Measurements from ENCODE around the gene SUSD1.

The SUSD1 gene

DNA sequence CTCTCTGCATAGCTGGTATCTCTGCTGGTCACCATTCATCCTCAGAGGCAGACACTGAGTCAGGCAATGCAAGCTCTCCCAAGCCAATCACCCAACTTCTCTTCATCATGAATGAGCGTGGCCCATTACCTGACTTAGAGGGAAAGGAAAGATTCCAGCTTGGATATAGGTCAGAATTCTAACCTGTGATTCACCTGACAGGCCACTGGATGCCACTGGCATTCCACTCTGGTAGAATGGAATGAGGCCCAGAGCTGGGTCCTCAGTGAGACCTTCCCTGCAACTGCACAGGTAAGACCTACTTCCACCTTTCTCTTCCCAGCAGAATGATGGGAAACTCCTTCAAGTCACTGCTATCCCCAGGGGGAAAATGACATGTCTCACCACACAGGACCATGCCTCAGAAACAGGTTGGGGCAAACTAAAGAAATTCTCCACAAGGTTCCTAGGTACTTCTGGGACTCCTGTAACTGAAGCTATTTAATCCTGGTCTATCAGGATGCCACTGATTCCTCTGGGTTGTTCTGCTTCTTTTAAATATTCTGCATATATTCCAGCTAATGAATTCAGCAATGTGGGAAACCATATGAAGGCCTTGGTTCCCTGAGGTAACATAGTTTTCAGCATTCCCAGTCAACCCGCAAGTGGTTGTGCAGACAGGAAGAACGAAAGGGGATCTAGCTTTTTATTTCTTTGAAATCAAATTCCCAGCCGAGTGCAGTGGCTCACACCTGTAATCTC, 62.0 kb downstream of the SUSD1 start:
- Mint-ChIP-seq H3K27ac (no peak overlapping the region), H3K4me3 (no peak overlapping the region), H3K4me1 (peaks cover 8% of the 10 kb centered on the region), H3K9me3 (no peaks in the 10 kb centered on the region), H3K27me3 (no peaks in the 10 kb centered on the region), H3K36me3 (no peaks in the 10 kb centered on the region)
- DNase-seq (ENCODE audit: low spot score in 2 of 2) = no peak
- ATAC-seq (ENCODE audit: low read depth) = peak; percentile 41

DNA sequence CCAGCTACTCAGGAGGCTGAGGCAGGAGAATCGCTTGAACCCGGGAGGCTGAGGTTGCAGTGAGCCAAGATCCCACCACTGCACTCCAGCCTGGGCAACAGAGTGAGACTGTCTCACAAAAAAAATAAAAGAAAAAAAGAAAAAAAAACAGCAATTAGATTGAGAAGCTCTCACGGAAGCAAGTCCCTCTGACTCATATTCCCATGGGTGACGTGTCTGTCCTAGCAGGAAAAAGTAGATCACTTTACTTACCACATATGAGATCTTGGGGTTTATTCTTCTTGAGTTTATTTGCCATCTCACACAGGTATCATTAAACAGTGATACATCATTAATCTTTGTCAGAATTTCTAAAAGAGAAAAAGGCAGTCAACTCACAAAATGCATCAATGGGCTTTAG, 62.6 kb downstream of the SUSD1 start:
- peaks cover 11% of the 10 kb centered on the region for H3K4me1 Mint-ChIP-seq
- no peak overlapping the region for H3K27ac Mint-ChIP-seq
- H3K36me3 Mint-ChIP-seq = no peaks in the 10 kb centered on the region
- H3K4me3 Mint-ChIP-seq = no peak overlapping the region
- no peak for ATAC-seq (ENCODE audit: low read depth)
- no peaks in the 10 kb centered on the region for H3K9me3 Mint-ChIP-seq
- no peaks in the 10 kb centered on the region for H3K27me3 Mint-ChIP-seq
- DNase-seq (ENCODE audit: low spot score in 2 of 2) = no peak

- no peak for DNase-seq (ENCODE audit: low spot score in 2 of 2)
- Mint-ChIP-seq H3K27me3 (no peaks in the 10 kb centered on the region), H3K4me1 (peaks cover 11% of the 10 kb centered on the region), H3K4me3 (no peak overlapping the region), H3K9me3 (no peaks in the 10 kb centered on the region), H3K27ac (no peak overlapping the region), H3K36me3 (no peaks in the 10 kb centered on the region)
- peak; percentile 66 for ATAC-seq (ENCODE audit: low read depth)
Measured at GRCh38 chr9:112111461-112111860, 63.6 kb downstream of the SUSD1 start.

GRCh38 chr9:112110777-112111113, 64.4 kb downstream of the SUSD1 start:
- H3K9me3 Mint-ChIP-seq = no peaks in the 10 kb centered on the region
- no peak overlapping the region for H3K27ac Mint-ChIP-seq
- peaks cover 11% of the 10 kb centered on the region for H3K4me1 Mint-ChIP-seq
- DNase-seq (ENCODE audit: low spot score in 2 of 2) (no peak), ATAC-seq (ENCODE audit: low read depth) (peak; percentile 77)
- no peaks in the 10 kb centered on the region for H3K36me3 Mint-ChIP-seq
- no peak overlapping the region for H3K4me3 Mint-ChIP-seq
- no peaks in the 10 kb centered on the region for H3K27me3 Mint-ChIP-seq

DNA sequence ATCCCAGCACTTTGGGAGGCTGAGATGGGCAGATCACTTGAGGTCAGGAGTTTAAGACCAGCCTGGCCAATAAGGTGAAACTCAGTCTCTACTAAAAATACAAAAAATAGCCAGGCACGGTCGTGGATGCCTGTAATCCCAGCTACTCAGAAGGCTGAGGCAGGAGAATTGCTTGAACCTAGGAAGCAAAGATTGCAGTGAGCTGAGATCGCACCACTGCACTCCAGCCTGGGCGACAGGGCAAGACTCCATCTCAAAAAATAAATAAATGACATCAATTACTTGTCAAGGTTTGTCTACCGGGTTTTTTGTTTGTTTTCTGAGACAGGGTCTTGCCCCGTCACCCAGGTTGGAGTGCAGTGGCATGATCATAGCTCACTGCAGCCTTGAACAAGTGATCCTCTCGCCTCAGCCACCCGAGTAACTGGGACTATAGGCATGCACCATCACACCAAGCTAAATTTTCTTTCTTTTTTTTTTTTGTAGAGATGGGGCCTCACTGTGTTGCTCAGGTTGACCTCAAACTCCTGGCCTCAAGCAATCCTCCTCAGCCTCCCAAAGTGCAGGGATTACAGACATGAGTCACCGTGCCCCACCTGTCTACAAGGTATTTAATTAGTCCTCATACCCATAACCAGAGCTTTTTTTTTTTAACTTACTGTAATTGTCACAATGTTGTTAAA, 64.9 kb downstream of the SUSD1 start:
- Mint-ChIP-seq H3K4me3 (no peak overlapping the region), H3K27ac (no peak overlapping the region), H3K9me3 (no peaks in the 10 kb centered on the region), H3K4me1 (peaks cover 11% of the 10 kb centered on the region), H3K36me3 (no peaks in the 10 kb centered on the region), H3K27me3 (no peaks in the 10 kb centered on the region)
- ATAC-seq (ENCODE audit: low read depth) = no peak
- no peak for DNase-seq (ENCODE audit: low spot score in 2 of 2)

DNA sequence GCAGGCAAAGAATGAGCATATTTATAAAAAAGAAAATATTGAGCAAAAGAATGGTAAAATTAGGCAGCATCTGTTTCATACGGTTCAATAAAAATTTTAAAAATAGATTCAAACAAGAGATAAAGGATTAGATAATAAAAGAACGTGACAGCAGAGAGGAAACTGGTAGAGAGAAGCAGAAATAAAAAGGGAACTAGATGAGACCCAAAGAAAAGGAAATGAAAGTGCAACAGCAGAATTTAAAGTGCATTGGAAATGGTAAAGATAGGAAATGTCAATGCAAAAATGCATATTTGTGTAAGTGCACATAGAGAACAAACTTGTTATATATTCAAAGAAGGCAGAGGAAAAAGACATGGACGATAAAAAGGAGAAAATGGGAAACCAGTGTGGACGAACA, 70.2 kb downstream of the SUSD1 start:
- H3K9me3 Mint-ChIP-seq = no peaks in the 10 kb centered on the region
- H3K36me3 Mint-ChIP-seq = no peaks in the 10 kb centered on the region
- peak overlapping the region; percentile 14 for H3K27ac Mint-ChIP-seq
- DNase-seq (ENCODE audit: low spot score in 2 of 2) (peak in 1 of 2 donors; percentile 25), ATAC-seq (ENCODE audit: low read depth) (peak; percentile 99)
- peaks cover 14% of the 10 kb centered on the region for H3K4me1 Mint-ChIP-seq
- H3K27me3 Mint-ChIP-seq = no peaks in the 10 kb centered on the region
- peak overlapping the region; percentile 63 for H3K4me3 Mint-ChIP-seq

DNA sequence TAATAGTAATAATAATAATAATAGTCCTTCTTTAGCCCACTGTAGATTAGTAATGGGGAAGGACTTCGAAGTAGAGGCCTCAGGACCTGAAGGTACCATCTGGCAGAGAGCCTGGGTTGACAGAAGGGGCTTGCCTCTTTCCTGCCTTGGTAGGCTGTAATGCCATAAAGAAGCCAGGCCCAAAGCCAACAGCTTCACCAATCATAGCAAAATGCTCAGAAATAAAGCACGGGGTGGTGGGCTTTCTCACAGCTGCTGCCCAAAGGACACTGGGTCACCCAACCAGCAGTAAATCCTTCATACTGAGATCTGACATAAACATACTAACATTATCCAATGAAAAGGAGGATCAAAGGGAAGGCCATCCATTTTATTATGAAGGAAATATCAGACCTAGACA, 70.7 kb downstream of the SUSD1 start:
- Mint-ChIP-seq H3K4me3 (peak overlapping the region; percentile 28), H3K36me3 (no peaks in the 10 kb centered on the region), H3K4me1 (peaks cover 14% of the 10 kb centered on the region), H3K9me3 (no peaks in the 10 kb centered on the region), H3K27me3 (no peaks in the 10 kb centered on the region), H3K27ac (peak overlapping the region; percentile 14)
- ATAC-seq (ENCODE audit: low read depth) (no peak), DNase-seq (ENCODE audit: low spot score in 2 of 2) (no peak)

GRCh38 chr9:112103405-112103804, 71.7 kb downstream of the SUSD1 start:
- Mint-ChIP-seq H3K4me3 (no peak overlapping the region), H3K36me3 (no peaks in the 10 kb centered on the region), H3K27me3 (no peaks in the 10 kb centered on the region), H3K4me1 (peaks cover 17% of the 10 kb centered on the region), H3K27ac (no peak overlapping the region), H3K9me3 (no peaks in the 10 kb centered on the region)
- ATAC-seq (ENCODE audit: low read depth) (no peak), DNase-seq (ENCODE audit: low spot score in 2 of 2) (no peak)

GRCh38 chr9:112097712-112098688, 77.1 kb downstream of the SUSD1 start:
- H3K9me3 Mint-ChIP-seq = no peaks in the 10 kb centered on the region
- no peak overlapping the region for H3K27ac Mint-ChIP-seq
- ATAC-seq (ENCODE audit: low read depth) (peak; percentile 97), DNase-seq (ENCODE audit: low spot score in 2 of 2) (peak; percentile 71 to 80)
- H3K4me1 Mint-ChIP-seq = peaks cover 13% of the 10 kb centered on the region
- H3K36me3 Mint-ChIP-seq = peaks cover 1% of the 10 kb centered on the region
- H3K4me3 Mint-ChIP-seq = no peak overlapping the region
- H3K27me3 Mint-ChIP-seq = no peaks in the 10 kb centered on the region

- H3K9me3 Mint-ChIP-seq = no peaks in the 10 kb centered on the region
- peak overlapping the region; percentile 43 for H3K27ac Mint-ChIP-seq
- H3K4me3 Mint-ChIP-seq = peak overlapping the region; percentile 14
- no peak for DNase-seq (ENCODE audit: low spot score in 2 of 2)
- ATAC-seq (ENCODE audit: low read depth) = no peak
- H3K4me1 Mint-ChIP-seq = peaks cover 13% of the 10 kb centered on the region
- peaks cover 1% of the 10 kb centered on the region for H3K36me3 Mint-ChIP-seq
- H3K27me3 Mint-ChIP-seq = no peaks in the 10 kb centered on the region
Measured at GRCh38 chr9:112094948-112095681, 80.0 kb downstream of the SUSD1 start.

DNA sequence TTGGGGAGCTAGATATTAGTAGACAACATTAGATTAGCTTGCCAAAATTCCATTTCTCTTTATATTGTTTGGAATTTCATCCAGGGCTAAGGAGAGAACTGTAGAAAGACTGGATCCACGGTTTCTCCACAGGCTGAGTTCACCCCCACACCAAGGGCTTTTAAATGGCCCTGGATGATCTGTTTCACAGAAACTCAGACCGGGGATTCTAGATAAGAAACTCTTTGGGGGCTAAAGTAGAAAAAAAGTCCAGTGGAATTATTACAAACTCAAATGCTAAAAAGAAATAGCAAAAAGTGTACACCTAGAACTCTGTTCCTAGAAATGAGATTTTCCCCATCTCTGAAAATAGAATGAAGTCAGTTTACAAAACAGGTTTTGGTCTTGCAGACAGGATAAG, 80.9 kb downstream of the SUSD1 start:
- no peaks in the 10 kb centered on the region for H3K27me3 Mint-ChIP-seq

DNA sequence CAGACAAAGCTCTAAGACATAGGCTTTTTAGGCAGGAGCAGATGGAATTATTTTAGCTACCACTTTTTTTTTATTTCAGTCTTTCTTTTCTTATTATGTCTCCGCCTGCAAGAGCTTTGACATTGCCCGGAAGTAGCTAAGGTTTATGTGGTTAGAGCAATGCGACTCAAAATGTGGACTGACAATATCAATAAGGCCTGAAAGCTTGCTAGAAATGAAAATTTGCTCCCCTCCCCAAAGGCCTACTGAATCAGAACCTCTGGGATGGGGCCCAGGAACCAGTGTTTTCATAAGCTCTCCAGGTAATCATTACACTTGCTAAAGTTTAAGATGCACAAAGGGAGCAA, 81.3 kb downstream of the SUSD1 start:
- no peak for ATAC-seq (ENCODE audit: low read depth)
- H3K4me1 Mint-ChIP-seq = peaks cover 12% of the 10 kb centered on the region
- no peak overlapping the region for H3K4me3 Mint-ChIP-seq
- H3K27ac Mint-ChIP-seq = no peak overlapping the region
- H3K36me3 Mint-ChIP-seq = peaks cover 1% of the 10 kb centered on the region
- H3K27me3 Mint-ChIP-seq = no peaks in the 10 kb centered on the region
- DNase-seq (ENCODE audit: low spot score in 2 of 2) = no peak
- H3K9me3 Mint-ChIP-seq = no peaks in the 10 kb centered on the region

More for the DNA sequence above, 80.9 kb downstream of the SUSD1 start:
- DNase-seq (ENCODE audit: low spot score in 2 of 2) = no peak
- peaks cover 1% of the 10 kb centered on the region for H3K36me3 Mint-ChIP-seq
- no peak overlapping the region for H3K4me3 Mint-ChIP-seq
- H3K9me3 Mint-ChIP-seq = no peaks in the 10 kb centered on the region
- H3K4me1 Mint-ChIP-seq = peaks cover 13% of the 10 kb centered on the region
- ATAC-seq (ENCODE audit: low read depth) = no peak
- no peak overlapping the region for H3K27ac Mint-ChIP-seq

- H3K4me3 Mint-ChIP-seq = no peak overlapping the region
Measured at GRCh38 chr9:112093147-112093869, 81.8 kb downstream of the SUSD1 start.

More at GRCh38 chr9:112093147-112093869, 81.8 kb downstream of the SUSD1 start:
- H3K36me3 Mint-ChIP-seq = peaks cover 1% of the 10 kb centered on the region
- no peaks in the 10 kb centered on the region for H3K9me3 Mint-ChIP-seq
- H3K27me3 Mint-ChIP-seq = no peaks in the 10 kb centered on the region
- DNase-seq (ENCODE audit: low spot score in 2 of 2) (no peak), ATAC-seq (ENCODE audit: low read depth) (no peak)
- H3K27ac Mint-ChIP-seq = no peak overlapping the region
- H3K4me1 Mint-ChIP-seq = peaks cover 10% of the 10 kb centered on the region

Measured in memory B cell (primary cell).